22Rv1 (cell line): ENCODE data around the gene SH3D19.
"Not testable (repeated sequence)": the region's sequence is repeated elsewhere in the genome, so short reads cannot be mapped to it uniquely, and the experiment has no call there.

Experiments
- H3K27ac ChIP-seq: fragments of 450-650 bp; 2 replicates; pipeline ENCODE4 v1.5.1; 2017
- CTCF ChIP-seq: fragments of 450-650 bp; IDR thresholded peaks from 2 replicates; pipeline ENCODE4 v1.5.1; 2017; ENCODE audit warnings: mild to moderate bottlenecking
- ZFX ChIP-seq: fragments of 450-650 bp; IDR thresholded peaks from 2 replicates; pipeline ENCODE4 v1.6.1; 2017; ENCODE audit warnings: antibody characterized with exemption, borderline replicate concordance

SH3D19 gene

GRCh38 chr4:151236036-151236435, 89.4 kb downstream of the SH3D19 start:
- no peak overlapping the region for H3K27ac ChIP-seq
- TF ChIP-seq CTCF (no peak), ZFX (no peak)

- not testable (repeated sequence) for H3K27ac ChIP-seq
These were observed 90.0 kb downstream of the SH3D19 start for GRCh38 chr4:151235373-151235772.

- no peak overlapping the region for H3K27ac ChIP-seq
These were observed 91.8 kb downstream of the SH3D19 start for GRCh38 chr4:151233600-151233999.

GRCh38 chr4:151231915-151232595, 93.3 kb downstream of the SH3D19 start:
- H3K27ac ChIP-seq = no peak overlapping the region
- TF ChIP-seq ZFX = no peak

More at GRCh38 chr4:151233600-151233999, 91.8 kb downstream of the SH3D19 start:
- no peak for TF ChIP-seq CTCF
- TF ChIP-seq ZFX = no peak

- no peak overlapping the region for H3K27ac ChIP-seq
- TF ChIP-seq ZFX (no peak), CTCF (no peak)
These were observed 97.0 kb downstream of the SH3D19 start for GRCh38 chr4:151228189-151229119.

- TF ChIP-seq CTCF = no peak
- no peak overlapping the region for H3K27ac ChIP-seq
These were observed 97.7 kb downstream of the SH3D19 start for GRCh38 chr4:151227731-151228130.

GRCh38 chr4:151227172-151227571, 98.2 kb downstream of the SH3D19 start:
- no peak overlapping the region for H3K27ac ChIP-seq
- no peak for TF ChIP-seq ZFX
- TF ChIP-seq CTCF = no peak
